Activated naive CD4-positive, alpha-beta T cell treated with anti-CD3 and anti-CD28 coated beads, Interleukin-2, amount 50 U/mL, for 24 hours (primary cell): ENCODE measurements around the gene ZNF587.
"Not testable (repeated sequence)": the region's sequence is repeated elsewhere in the genome, so short reads cannot be mapped to it uniquely, and the experiment has no call there.

Experiments used
- H3K27ac Mint-ChIP-seq: one replicate; pipeline ENCODE4 v1.8.0; 2021; ENCODE audit warnings: mild to moderate bottlenecking, mixed read lengths
- H3K27me3 Mint-ChIP-seq: one replicate; pipeline ENCODE4 v1.8.0; 2021; ENCODE audit warnings: mixed read lengths
- H3K36me3 Mint-ChIP-seq: one replicate; pipeline ENCODE4 v1.8.0; 2021; ENCODE audit warnings: mixed read lengths
- H3K4me1 Mint-ChIP-seq: one replicate; pipeline ENCODE4 v1.8.0; 2021; ENCODE audit warnings: mixed read lengths
- H3K4me3 Mint-ChIP-seq: one replicate; pipeline ENCODE4 v1.8.0; 2021; ENCODE audit warnings: mild to moderate bottlenecking, mixed read lengths
- H3K9me3 Mint-ChIP-seq: one replicate; pipeline ENCODE4 v1.8.0; 2021; ENCODE audit warnings: mixed read lengths

Gene ZNF587

GRCh38 chr19:57817976-57818375 lies 31.7 kb upstream of the ZNF587 start:
- peaks cover 65% of the 10 kb centered on the region for H3K4me1 Mint-ChIP-seq
- H3K27me3 Mint-ChIP-seq: no peaks in the 10 kb centered on the region
- peak overlapping the region; percentile 99 for H3K4me3 Mint-ChIP-seq
- peaks cover 14% of the 10 kb centered on the region for H3K36me3 Mint-ChIP-seq
- no peak overlapping the region for H3K27ac Mint-ChIP-seq
- no peaks in the 10 kb centered on the region for H3K9me3 Mint-ChIP-seq

GRCh38 chr19:57818378-57818777 lies 31.3 kb upstream of the ZNF587 start:
- peaks cover 65% of the 10 kb centered on the region for H3K4me1 Mint-ChIP-seq

GRCh38 chr19:57819475-57820148 lies 30.0 kb upstream of the ZNF587 start:
- H3K27ac Mint-ChIP-seq: peak overlapping the region; percentile 94
- H3K36me3 Mint-ChIP-seq: peaks cover 14% of the 10 kb centered on the region
- H3K4me3 Mint-ChIP-seq: peak overlapping the region; percentile 99
- H3K9me3 Mint-ChIP-seq: no peaks in the 10 kb centered on the region
- H3K4me1 Mint-ChIP-seq: peaks cover 66% of the 10 kb centered on the region
- no peaks in the 10 kb centered on the region for H3K27me3 Mint-ChIP-seq

More at GRCh38 chr19:57818378-57818777, 31.3 kb upstream of the ZNF587 start:
- Mint-ChIP-seq H3K9me3 (no peaks in the 10 kb centered on the region), H3K4me3 (peak overlapping the region; percentile 99), H3K36me3 (peaks cover 14% of the 10 kb centered on the region), H3K27me3 (no peaks in the 10 kb centered on the region), H3K27ac (no peak overlapping the region)

GRCh38 chr19:57820599-57820998 lies 29.1 kb upstream of the ZNF587 start:
- Mint-ChIP-seq H3K4me3 (peak overlapping the region; percentile 99), H3K27ac (no peak overlapping the region), H3K27me3 (no peaks in the 10 kb centered on the region), H3K36me3 (peaks cover 14% of the 10 kb centered on the region), H3K9me3 (no peaks in the 10 kb centered on the region), H3K4me1 (peaks cover 61% of the 10 kb centered on the region)

DNA sequence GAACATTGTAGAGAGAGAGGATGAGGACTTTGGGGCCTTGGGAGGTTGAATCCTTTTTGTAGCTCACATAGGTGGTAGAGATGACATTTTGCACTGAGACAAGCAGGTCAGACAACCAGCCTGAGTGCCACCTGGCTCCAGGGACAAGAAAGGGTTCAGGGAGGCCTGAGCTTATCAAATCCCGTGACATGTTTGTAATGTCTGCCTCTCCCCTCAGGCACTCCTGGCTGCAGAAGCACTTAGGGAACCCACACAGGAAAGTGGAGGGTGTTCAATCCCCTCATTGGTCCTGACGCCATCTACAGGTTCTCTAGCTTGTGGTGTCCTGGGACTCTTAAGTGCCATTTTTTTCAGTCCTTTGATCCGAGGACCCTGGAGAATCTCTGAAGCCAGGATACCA lies 28.6 kb upstream of the ZNF587 start:
- not testable (repeated sequence) for H3K27me3 Mint-ChIP-seq, H3K27ac Mint-ChIP-seq, H3K9me3 Mint-ChIP-seq
- Mint-ChIP-seq H3K4me3 (peak overlapping the region; percentile 99), H3K36me3 (peaks cover 17% of the 10 kb centered on the region), H3K4me1 (peaks cover 61% of the 10 kb centered on the region)

DNA sequence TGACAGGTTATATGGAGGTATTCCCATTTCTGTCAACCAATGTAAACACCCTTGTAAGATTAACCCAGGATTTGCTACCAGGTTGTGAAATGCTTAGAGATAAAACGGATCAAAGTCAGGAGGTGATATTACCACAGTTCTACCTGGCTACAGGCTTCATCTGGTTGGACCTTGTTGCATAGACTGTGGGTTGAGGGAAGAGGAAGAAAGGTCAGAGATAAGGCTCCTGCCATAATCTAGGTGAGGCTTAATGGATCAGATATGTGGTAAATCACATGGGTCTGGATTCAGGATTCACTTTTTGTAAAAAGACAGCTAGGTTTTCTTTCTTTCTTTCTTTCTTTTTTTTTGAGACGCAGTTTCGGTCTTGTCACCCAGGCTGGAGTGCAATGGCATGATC lies 28.2 kb upstream of the ZNF587 start:
- Mint-ChIP-seq H3K4me3 (peak overlapping the region; percentile 99), H3K4me1 (peaks cover 61% of the 10 kb centered on the region), H3K36me3 (peaks cover 18% of the 10 kb centered on the region)
- H3K27me3 Mint-ChIP-seq, H3K27ac Mint-ChIP-seq, H3K9me3 Mint-ChIP-seq: not testable (repeated sequence)

- not testable (repeated sequence) for H3K9me3 Mint-ChIP-seq, H3K27me3 Mint-ChIP-seq
- H3K27ac Mint-ChIP-seq: peak overlapping the region; percentile 55
- peaks cover 27% of the 10 kb centered on the region for H3K36me3 Mint-ChIP-seq
- peaks cover 70% of the 10 kb centered on the region for H3K4me1 Mint-ChIP-seq
- peak overlapping the region; percentile 64 for H3K4me3 Mint-ChIP-seq
These were observed 26.5 kb upstream of the ZNF587 start for GRCh38 chr19:57823155-57823554.

DNA sequence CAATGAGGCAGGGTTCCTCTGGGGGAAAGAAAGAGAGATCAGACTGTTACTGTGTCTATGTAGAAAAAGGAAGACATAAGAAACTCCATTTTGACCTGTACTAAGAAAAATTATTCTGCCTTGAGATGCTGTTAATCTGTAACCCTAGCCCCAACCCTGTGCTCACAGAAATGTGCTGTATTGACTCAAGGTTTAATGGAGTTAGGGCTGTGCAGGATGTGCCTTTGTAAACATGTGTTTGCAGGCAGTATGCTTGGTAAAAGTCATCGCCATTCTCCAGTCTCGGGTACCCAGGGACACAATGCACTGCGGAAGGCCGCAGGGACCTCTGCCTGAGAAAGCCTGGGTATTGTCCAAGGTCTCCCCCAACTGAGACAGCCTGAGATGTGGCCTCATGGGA lies 26.1 kb upstream of the ZNF587 start:
- H3K27me3 Mint-ChIP-seq, H3K9me3 Mint-ChIP-seq: not testable (repeated sequence)
- H3K4me3 Mint-ChIP-seq: peak overlapping the region; percentile 30
- peak overlapping the region; percentile 55 for H3K27ac Mint-ChIP-seq
- H3K36me3 Mint-ChIP-seq: peaks cover 27% of the 10 kb centered on the region
- peaks cover 66% of the 10 kb centered on the region for H3K4me1 Mint-ChIP-seq

GRCh38 chr19:57825511-57825910 lies 24.1 kb upstream of the ZNF587 start:
- Mint-ChIP-seq H3K9me3 (no peaks in the 10 kb centered on the region), H3K27me3 (no peaks in the 10 kb centered on the region), H3K4me3 (no peak overlapping the region), H3K36me3 (peaks cover 30% of the 10 kb centered on the region), H3K4me1 (peaks cover 68% of the 10 kb centered on the region), H3K27ac (no peak overlapping the region)

DNA sequence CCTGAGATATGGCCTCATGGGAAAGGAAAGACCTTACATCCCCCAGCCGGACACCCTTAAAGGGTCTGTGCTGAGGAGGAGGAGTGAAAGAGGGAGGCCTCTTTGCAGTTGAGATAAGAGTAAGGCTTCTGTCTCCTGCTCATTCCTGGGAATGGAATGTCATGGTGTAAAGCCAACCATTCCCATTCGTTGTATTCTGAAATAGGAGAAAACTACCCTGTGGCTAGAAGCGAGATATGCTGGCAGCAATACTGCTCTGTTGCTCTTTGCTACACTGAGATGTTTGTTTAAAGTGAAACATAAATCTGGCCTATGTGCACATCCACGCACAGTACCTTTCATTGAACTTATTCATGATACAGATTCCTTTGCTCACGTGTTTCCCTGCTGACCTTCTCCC lies 20.3 kb upstream of the ZNF587 start:
- Mint-ChIP-seq H3K27ac (no peak overlapping the region), H3K36me3 (peaks cover 21% of the 10 kb centered on the region), H3K4me3 (no peak overlapping the region), H3K27me3 (no peaks in the 10 kb centered on the region), H3K4me1 (peaks cover 52% of the 10 kb centered on the region), H3K9me3 (no peaks in the 10 kb centered on the region)

DNA sequence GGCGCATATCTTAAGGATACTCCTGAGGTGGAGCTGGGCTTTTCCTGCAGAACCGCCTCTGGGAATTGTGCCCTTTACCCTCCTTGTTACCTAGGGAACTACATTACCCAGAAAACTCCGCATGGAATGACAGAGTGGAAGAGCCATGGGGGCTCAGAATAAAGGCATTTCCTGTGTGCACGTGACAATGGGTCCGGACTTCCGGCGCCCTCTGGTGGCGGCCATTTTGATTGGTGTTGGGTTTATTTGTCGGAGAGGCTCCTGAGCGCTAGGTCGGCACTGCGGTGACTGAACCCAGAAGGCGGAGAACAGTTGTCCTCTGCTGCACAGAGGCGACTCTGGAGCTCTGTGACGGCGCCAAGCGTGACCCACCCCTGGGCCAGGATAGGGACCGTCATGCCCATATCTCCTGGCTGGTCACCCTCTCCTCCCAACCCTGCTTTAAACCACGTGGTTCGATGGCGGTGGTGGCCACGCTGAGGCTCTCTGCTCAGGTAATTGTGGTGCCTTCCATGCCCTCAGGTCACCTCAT lies 19.5 kb upstream of the ZNF587 start, which contains the start of gene ZNF587B:
TSS of gene ZNF587B (plus strand) at position 229 of the 532 bp plus-strand sequence. CDS start at position 459, 230 bp downstream.
- Mint-ChIP-seq H3K4me3 (no peak within 1 kb of the TSS), H3K9me3 (no peaks in the 10 kb centered on the region), H3K27me3 (no peaks in the 10 kb centered on the region), H3K27ac (no peak within 1 kb of the TSS), H3K36me3 (peaks cover 19% of the 10 kb centered on the region), H3K4me1 (peaks cover 48% of the 10 kb centered on the region)

- H3K4me1 Mint-ChIP-seq: peaks cover 22% of the 10 kb centered on the region
- not testable (repeated sequence) for H3K27ac Mint-ChIP-seq, H3K4me3 Mint-ChIP-seq, H3K36me3 Mint-ChIP-seq, H3K9me3 Mint-ChIP-seq, H3K27me3 Mint-ChIP-seq
These were observed 12.7 kb upstream of the ZNF587 start for GRCh38 chr19:57836991-57837390.

- not testable (repeated sequence) for H3K4me3 Mint-ChIP-seq, H3K27ac Mint-ChIP-seq, H3K27me3 Mint-ChIP-seq, H3K9me3 Mint-ChIP-seq
- peaks cover 15% of the 10 kb centered on the region for H3K36me3 Mint-ChIP-seq
- peaks cover 16% of the 10 kb centered on the region for H3K4me1 Mint-ChIP-seq
These were observed 11.0 kb upstream of the ZNF587 start for GRCh38 chr19:57838622-57839191.

DNA sequence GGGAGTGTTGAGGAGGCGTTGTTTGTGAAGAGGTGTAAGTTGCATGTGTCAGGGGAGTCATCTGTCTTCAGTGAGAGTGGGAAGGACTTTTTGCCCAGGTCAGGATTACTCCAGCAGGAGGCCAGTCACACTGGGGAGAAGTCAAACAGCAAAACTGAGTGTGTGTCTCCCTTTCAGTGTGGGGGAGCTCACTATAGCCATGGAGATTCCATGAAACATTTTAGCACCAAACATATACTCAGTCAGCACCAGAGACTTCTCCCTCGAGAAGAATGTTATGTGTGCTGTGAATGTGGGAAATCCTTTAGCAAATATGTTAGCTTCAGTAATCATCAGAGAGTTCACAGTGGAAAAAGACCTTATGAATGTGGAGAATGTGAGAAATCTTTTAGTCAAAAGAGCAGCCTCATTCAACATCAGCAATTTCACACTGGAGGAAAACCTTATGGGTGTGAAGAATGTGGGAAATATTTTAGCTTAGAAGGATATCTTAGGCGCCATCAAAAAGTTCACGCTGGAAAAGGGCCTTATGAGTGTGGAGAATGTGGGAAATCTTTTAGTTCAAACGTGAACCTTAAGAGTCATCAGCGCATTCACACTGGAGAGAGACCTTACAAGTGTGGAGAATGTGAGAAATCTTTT lies 8.4 kb upstream of the ZNF587 start:
- H3K4me3 Mint-ChIP-seq: no peak overlapping the region
- H3K36me3 Mint-ChIP-seq: peaks cover 22% of the 10 kb centered on the region
- H3K9me3 Mint-ChIP-seq: no peaks in the 10 kb centered on the region
- H3K27me3 Mint-ChIP-seq: no peaks in the 10 kb centered on the region
- peaks cover 16% of the 10 kb centered on the region for H3K4me1 Mint-ChIP-seq
- H3K27ac Mint-ChIP-seq: no peak overlapping the region

DNA sequence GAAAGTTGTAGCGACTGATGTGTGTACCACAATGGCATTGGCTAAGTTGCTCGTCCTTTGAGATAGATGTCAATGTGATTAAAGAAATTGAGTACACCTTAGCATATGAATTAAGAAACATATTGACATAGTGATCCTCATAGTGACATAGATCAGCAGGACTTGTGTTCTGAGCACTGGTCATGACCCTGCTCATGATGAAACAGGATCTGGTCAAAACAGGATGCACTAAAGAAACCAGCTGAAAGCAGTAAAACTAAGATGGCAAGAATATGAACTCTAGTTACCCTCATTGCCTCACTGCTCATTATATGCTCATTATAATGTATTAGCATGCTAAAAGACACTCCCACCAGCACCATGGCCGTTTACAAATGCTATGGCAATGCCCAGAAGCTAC lies 2.5 kb upstream of the ZNF587 start:
- peaks cover 26% of the 10 kb centered on the region for H3K36me3 Mint-ChIP-seq
- not testable (repeated sequence) for H3K27ac Mint-ChIP-seq, H3K4me3 Mint-ChIP-seq, H3K27me3 Mint-ChIP-seq, H3K9me3 Mint-ChIP-seq
- peaks cover 24% of the 10 kb centered on the region for H3K4me1 Mint-ChIP-seq

GRCh38 chr19:57849162-57849665 lies 445 bp upstream of the ZNF587 start:
- Mint-ChIP-seq H3K4me3 (peak overlapping the region; percentile 91), H3K36me3 (peaks cover 27% of the 10 kb centered on the region), H3K4me1 (peaks cover 28% of the 10 kb centered on the region)
- not testable (repeated sequence) for H3K27me3 Mint-ChIP-seq, H3K27ac Mint-ChIP-seq, H3K9me3 Mint-ChIP-seq
